ENCODE measurements around the gene FAM83F.

The FAM83F gene

DNA sequence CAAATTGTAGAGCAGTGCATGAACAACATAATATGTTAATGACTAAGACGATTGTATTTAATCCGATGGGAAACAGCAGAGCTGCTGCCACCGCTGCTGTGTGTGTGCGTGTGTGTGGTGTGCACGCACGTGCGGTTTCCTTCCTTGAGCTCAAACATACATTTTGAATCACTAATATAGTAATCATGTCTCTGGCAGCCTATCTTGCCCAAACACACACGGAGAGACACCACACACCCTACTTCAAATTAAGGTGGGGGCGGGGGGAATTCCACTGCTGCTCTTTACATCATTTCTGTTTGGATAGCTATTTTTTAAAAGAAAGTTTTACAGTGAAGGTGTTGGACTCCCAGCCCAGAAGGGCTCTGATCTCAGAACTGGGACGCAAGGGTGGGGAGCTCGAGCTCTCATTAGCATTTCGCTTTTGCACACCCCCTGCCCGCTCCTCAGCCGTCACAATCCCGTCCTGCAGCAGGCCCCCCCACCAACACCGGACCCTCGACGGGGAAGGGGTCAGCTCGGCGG lies 651 bp upstream of the FAM83F start:
- Histone ChIP-seq H3K4me1 (peaks cover 0 to 20% (median 8%) of the 10 kb centered on the region in 10 experiments; a peak in 10 of 20 replicates), H3K4me3 (no peak overlapping the region), H3K4me2 (peak overlapping the region in 9 of 11 experiments; percentile 15 to 51 (median 38); a peak in 14 of 22 replicates), H3K27me3 (peaks cover 20 to 32% (median 26%) of the 10 kb centered on the region in 11 experiments), H3K9me3 (replicated peaks in 1 of 11) (peaks cover 0 to 6% (median 0%) of the 10 kb centered on the region in 11 experiments; a peak in 1 of 22 replicates), H3K36me3 (no peaks in the 10 kb centered on the region), H4K20me1 (no peaks in the 10 kb centered on the region), H3K9ac (no peak overlapping the region), H3K27ac (no peak overlapping the region)
- no peak for TF ChIP-seq Cebpa-rat (IDR thresholded peaks at IDR 0.05)

GRCh38 chr22:39995393-39996252 lies 869 bp downstream of the FAM83F start:
- Histone ChIP-seq H3K4me2 (no peak overlapping the region), H3K4me1 (peaks cover 0 to 22% (median 11%) of the 10 kb centered on the region in 10 experiments; a peak in 10 of 20 replicates), H3K9ac (no peak overlapping the region), H4K20me1 (no peaks in the 10 kb centered on the region), H3K27me3 (peaks cover 20 to 32% (median 26%) of the 10 kb centered on the region in 11 experiments), H3K4me3 (no peak overlapping the region), H3K9me3 (replicated peaks in 1 of 11) (peaks cover 0 to 6% (median 0%) of the 10 kb centered on the region in 11 experiments; a peak in 1 of 22 replicates), H3K36me3 (no peaks in the 10 kb centered on the region), H3K27ac (no peak overlapping the region)
- TF ChIP-seq Cebpa-rat (IDR thresholded peaks at IDR 0.05), result no peak

DNA sequence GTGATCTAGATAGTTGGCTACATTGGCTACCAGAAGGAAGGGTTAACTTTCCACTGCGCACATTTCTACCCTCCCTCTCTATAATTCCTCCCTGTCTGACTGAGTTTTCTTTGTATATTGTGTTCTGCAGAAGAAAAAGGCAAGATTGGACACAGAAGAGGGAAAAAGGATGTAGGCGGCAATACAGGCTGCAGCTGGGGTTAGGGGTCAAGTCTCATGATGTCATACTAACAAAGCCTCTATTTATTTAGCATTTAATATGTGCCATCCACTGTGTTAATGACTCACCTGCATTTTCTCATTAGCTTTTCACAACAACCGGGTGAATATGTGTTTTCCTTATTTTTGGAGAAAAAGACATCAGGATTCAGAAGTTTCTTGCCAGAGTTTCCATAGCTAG lies 2.0 kb downstream of the FAM83F start:
- H4K20me1 ChIP-seq, result no peaks in the 10 kb centered on the region; a peak in 1 of 22 replicates
- H3K27ac ChIP-seq, result no peak overlapping the region
- no peak overlapping the region for H3K4me3 ChIP-seq
- H3K9ac ChIP-seq, result no peak overlapping the region
- no peaks in the 10 kb centered on the region for H3K36me3 ChIP-seq
- H3K4me2 ChIP-seq, result no peak overlapping the region
- no peak for TF ChIP-seq Cebpa-rat (IDR thresholded peaks at IDR 0.05)
- peaks cover 0 to 22% (median 11%) of the 10 kb centered on the region in 10 experiments; a peak in 10 of 20 replicates for H3K4me1 ChIP-seq
- H3K9me3 ChIP-seq (replicated peaks in 1 of 11), result peaks cover 0 to 6% (median 0%) of the 10 kb centered on the region in 11 experiments; a peak in 1 of 22 replicates
- H3K27me3 ChIP-seq, result peaks cover 20 to 32% (median 26%) of the 10 kb centered on the region in 11 experiments

- Histone ChIP-seq H4K20me1 (no peaks in the 10 kb centered on the region; a peak in 1 of 22 replicates), H3K4me3 (no peak overlapping the region), H3K4me1 (peaks cover 0 to 22% (median 11%) of the 10 kb centered on the region in 10 experiments; a peak in 10 of 20 replicates), H3K27me3 (peaks cover 20 to 32% (median 26%) of the 10 kb centered on the region in 11 experiments), H3K9me3 (replicated peaks in 1 of 11) (peaks cover 0 to 6% (median 0%) of the 10 kb centered on the region in 11 experiments; a peak in 1 of 22 replicates), H3K27ac (no peak overlapping the region), H3K36me3 (no peaks in the 10 kb centered on the region), H3K9ac (no peak overlapping the region), H3K4me2 (no peak overlapping the region; a peak in 1 of 22 replicates)
- TF ChIP-seq Cebpa-rat (IDR thresholded peaks at IDR 0.05), result no peak
Measured at GRCh38 chr22:39997421-39997820, 2.7 kb downstream of the FAM83F start.

- no peak for TF ChIP-seq Cebpa-rat (IDR thresholded peaks at IDR 0.05)
- Histone ChIP-seq H3K4me2 (no peak overlapping the region), H4K20me1 (no peaks in the 10 kb centered on the region; a peak in 1 of 22 replicates), H3K4me3 (no peak overlapping the region), H3K9me3 (replicated peaks in 1 of 11) (peaks cover 0 to 6% (median 0%) of the 10 kb centered on the region in 11 experiments; a peak in 1 of 22 replicates), H3K36me3 (no peaks in the 10 kb centered on the region), H3K27ac (no peak overlapping the region), H3K27me3 (peaks cover 20 to 32% (median 26%) of the 10 kb centered on the region in 11 experiments), H3K9ac (no peak overlapping the region), H3K4me1 (peaks cover 0 to 22% (median 11%) of the 10 kb centered on the region in 10 experiments; a peak in 10 of 20 replicates)
Measured at GRCh38 chr22:39997939-39998726, 3.4 kb downstream of the FAM83F start.

DNA sequence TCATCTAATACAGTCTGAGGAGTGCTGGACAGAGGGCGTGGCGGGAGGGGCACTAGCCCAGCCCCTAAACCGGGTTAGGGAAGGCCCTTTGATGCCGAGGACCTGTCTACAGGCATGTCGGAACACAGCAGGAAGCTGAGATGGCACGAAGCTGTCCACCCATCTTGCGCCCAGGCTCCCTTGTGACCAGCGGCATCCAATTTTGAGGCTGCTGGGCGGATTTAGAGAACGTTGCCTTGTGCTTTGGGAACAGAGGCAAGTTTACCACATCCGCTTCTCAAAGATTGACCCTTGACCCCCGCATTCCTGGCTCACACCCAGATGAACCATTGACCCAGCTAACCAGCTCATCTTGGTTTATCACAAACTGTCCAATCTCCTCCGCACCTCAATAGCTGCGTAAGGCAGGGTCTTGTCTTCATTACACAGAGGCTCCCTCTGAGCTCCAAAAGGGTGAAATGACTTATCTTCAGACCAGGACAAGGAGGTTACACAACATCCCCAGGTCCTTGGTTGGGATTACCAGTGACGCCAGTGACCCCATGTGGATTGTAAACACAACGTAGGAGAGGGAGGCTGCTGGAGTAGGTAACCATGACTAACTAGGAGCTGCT lies 4.5 kb downstream of the FAM83F start:
- Histone ChIP-seq H3K36me3 (no peaks in the 10 kb centered on the region), H3K4me2 (0 out of 22 replicates have a peak overlapping the region, but pooled peaks of 2 of the 11 experiments have one; percentile 4 to 5), H4K20me1 (no peaks in the 10 kb centered on the region; a peak in 1 of 22 replicates), H3K4me1 (peaks cover 0 to 19% (median 8%) of the 10 kb centered on the region in 10 experiments; a peak in 10 of 20 replicates), H3K27ac (no peak overlapping the region), H3K27me3 (peaks cover 14 to 20% (median 17%) of the 10 kb centered on the region in 11 experiments), H3K9ac (no peak overlapping the region), H3K9me3 (replicated peaks in 1 of 11) (peaks cover 0 to 6% (median 0%) of the 10 kb centered on the region in 11 experiments; a peak in 1 of 22 replicates), H3K4me3 (no peak overlapping the region)
- TF ChIP-seq Cebpa-rat (IDR thresholded peaks at IDR 0.05), result 0 out of 22 replicates have a peak, but pooled peaks of 1 of the 11 experiments have one; percentile 19

DNA sequence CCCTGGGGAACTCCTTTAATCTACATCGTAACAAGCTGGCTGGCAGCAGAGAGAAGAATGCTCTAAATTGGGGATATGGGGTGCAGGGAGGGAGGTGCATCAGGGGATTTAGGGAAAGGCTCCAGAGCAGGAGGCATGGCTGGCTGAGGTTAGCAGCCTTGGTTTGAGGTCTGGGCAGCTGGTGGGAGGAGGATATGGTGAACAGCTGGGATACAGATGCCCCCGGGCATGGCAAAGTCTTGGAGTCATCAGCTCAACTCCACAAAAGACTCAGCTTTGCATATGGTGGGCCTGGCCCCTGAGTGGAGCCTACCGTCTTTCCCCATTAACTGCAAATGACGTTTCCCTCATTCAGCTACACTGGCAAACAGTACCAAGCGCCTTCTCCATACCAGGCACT lies 5.4 kb downstream of the FAM83F start:
- Histone ChIP-seq H3K4me1 (peaks cover 0 to 16% (median 6%) of the 10 kb centered on the region in 10 experiments; a peak in 11 of 20 replicates), H4K20me1 (no peaks in the 10 kb centered on the region; a peak in 1 of 22 replicates), H3K27ac (no peak overlapping the region), H3K4me2 (peak overlapping the region in 8 of 11 experiments; percentile 4 to 35 (median 14); a peak in 5 of 22 replicates), H3K9ac (no peak overlapping the region), H3K36me3 (no peaks in the 10 kb centered on the region), H3K9me3 (replicated peaks in 1 of 11) (peaks cover 0 to 2% (median 0%) of the 10 kb centered on the region in 11 experiments; a peak in 1 of 22 replicates), H3K27me3 (peaks cover 4 to 11% (median 8%) of the 10 kb centered on the region in 11 experiments; a peak in 21 of 22 replicates), H3K4me3 (no peak overlapping the region)
- no peak for TF ChIP-seq Cebpa-rat (IDR thresholded peaks at IDR 0.05)

DNA sequence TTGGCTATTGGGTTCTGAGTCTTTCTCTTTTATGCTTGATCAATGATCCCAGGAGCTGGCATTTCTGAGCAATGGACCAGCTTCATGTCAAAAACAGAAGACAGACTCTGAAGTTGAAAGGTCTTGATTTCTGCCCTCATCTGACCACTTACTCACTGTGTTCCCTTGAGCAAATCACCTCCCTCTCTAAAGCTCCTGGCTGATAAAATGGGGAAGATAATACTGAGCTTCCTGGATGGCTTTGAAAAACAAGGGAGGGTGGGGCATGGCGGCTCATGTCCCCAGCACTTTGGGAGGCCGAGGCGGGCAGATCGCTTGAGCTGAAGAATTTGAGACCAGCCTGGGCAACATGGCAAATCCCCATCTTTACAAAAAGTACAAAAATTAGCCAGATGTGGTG lies 6.4 kb downstream of the FAM83F start:
- no peak for TF ChIP-seq Cebpa-rat (IDR thresholded peaks at IDR 0.05)
- no peak overlapping the region for H3K27ac ChIP-seq
- no peaks in the 10 kb centered on the region; a peak in 1 of 22 replicates for H4K20me1 ChIP-seq
- no peak overlapping the region for H3K9ac ChIP-seq
- no peaks in the 10 kb centered on the region for H3K36me3 ChIP-seq
- H3K27me3 ChIP-seq, result peaks cover 0 to 2% (median 0%) of the 10 kb centered on the region in 11 experiments; a peak in 2 of 22 replicates
- no peak overlapping the region for H3K4me3 ChIP-seq
- H3K4me1 ChIP-seq, result peaks cover 0 to 26% (median 14%) of the 10 kb centered on the region in 10 experiments; a peak in 15 of 20 replicates
- H3K4me2 ChIP-seq, result no peak overlapping the region
- no peaks in the 10 kb centered on the region for H3K9me3 ChIP-seq (replicated peaks in 1 of 11)
